GF-D8 (cell line): ENCODE results near the gene MICALL1.
"Not testable (repeated sequence)": the region's sequence is repeated elsewhere in the genome, so short reads cannot be mapped to it uniquely, and the experiment has no call there.

Experiments used
- DNase-seq: peaks from one replicate; lab custom pipeline; 2025; lab: John Stamatoyannopoulos, UW

Gene MICALL1

GRCh38 chr22:37954686-37955085, 48.6 kb downstream of the MICALL1 start:
- DNase-seq: no peak

GRCh38 chr22:37955825-37956397, 49.8 kb downstream of the MICALL1 start:
- DNase-seq: not testable (repeated sequence)

GRCh38 chr22:37957232-37957631, 51.1 kb downstream of the MICALL1 start:
- DNase-seq: no peak

- no peak for DNase-seq
Observed at GRCh38 chr22:37959231-37959825, 53.2 kb downstream of the MICALL1 start.

- DNase-seq: no peak
Observed at GRCh38 chr22:37961062-37961461, 55.0 kb downstream of the MICALL1 start.

- no peak for DNase-seq
Observed at GRCh38 chr22:37965940-37966664, 60.0 kb downstream of the MICALL1 start.

GRCh38 chr22:37967147-37967546, 61.0 kb downstream of the MICALL1 start:
- no peak for DNase-seq

GRCh38 chr22:37967637-37968451, 61.7 kb downstream of the MICALL1 start:
- DNase-seq: no peak

- DNase-seq: no peak
Observed at GRCh38 chr22:37968452-37969251, 62.6 kb downstream of the MICALL1 start.

GRCh38 chr22:37970864-37971263, 64.8 kb downstream of the MICALL1 start:
- DNase-seq: no peak

- DNase-seq: no peak
Observed at GRCh38 chr22:37971475-37972434, 65.7 kb downstream of the MICALL1 start.

- no peak for DNase-seq
Observed at GRCh38 chr22:37972527-37972926, 66.4 kb downstream of the MICALL1 start.

GRCh38 chr22:37973271-37974170, 67.4 kb downstream of the MICALL1 start:
- no peak for DNase-seq

GRCh38 chr22:37975153-37975552, 69.1 kb downstream of the MICALL1 start:
- no peak for DNase-seq

- DNase-seq: not testable (repeated sequence)
Observed at GRCh38 chr22:37976022-37976421, 69.9 kb downstream of the MICALL1 start.

- DNase-seq: no peak
Observed at GRCh38 chr22:37976547-37976946, 70.5 kb downstream of the MICALL1 start.

GRCh38 chr22:37979782-37980181, 73.7 kb downstream of the MICALL1 start:
- DNase-seq: no peak

- no peak for DNase-seq
Observed at GRCh38 chr22:37981282-37982011, 75.3 kb downstream of the MICALL1 start.
